GM03348 (cell line): ENCODE results near the gene CHSY3.

Experiments
- DNase-seq: peaks from one replicate; pipeline ENCODE4 v3.0.0; 2012; ENCODE audit warnings: low spot score

Gene CHSY3

DNA sequence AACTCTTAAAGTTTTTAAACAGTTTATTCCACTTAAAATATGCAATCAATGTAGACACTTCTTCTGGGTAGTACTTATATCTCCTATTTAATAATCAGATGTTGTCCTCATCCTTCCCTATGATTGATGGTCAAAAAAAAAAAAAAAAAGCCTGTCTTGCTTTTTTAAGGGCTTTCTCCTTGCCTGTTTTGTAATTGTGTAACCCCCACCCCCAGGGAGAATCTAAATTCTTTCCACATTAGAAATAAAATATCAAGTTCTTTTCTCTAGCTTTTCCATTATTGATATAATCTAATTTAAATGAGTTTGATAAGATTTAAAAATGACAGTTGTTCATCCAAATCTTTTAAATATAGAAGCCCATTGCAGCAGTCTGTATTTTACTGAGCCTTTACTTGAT lies 119.7 kb downstream of the CHSY3 start:
- no peak for DNase-seq

DNA sequence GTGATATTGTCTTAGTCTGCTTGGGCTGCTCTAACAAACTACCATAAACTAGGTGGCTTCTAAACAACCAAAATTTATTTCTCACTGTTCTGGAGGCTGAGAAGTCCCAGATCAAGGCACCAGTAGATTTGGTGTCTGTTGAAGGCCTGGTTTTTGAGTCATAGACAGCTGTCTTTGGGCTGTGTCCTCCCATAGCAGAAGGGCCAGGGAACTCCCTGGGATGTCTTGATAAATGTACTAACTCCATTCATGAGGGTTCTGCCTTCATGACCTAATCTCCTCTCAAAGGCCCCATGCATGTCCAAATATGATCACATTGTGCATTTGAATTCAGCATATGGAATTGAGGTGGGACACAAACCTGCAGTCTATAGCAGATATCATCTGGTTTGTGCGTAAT lies 121.2 kb downstream of the CHSY3 start:
- no peak for DNase-seq

GRCh38 chr5:130032807-130033206 lies 128.5 kb downstream of the CHSY3 start:
- DNase-seq, result no peak

GRCh38 chr5:130034566-130035210 lies 130.4 kb downstream of the CHSY3 start:
- DNase-seq, result no peak

GRCh38 chr5:130035388-130035787 lies 131.1 kb downstream of the CHSY3 start:
- DNase-seq, result no peak

- DNase-seq, result no peak
Measured at GRCh38 chr5:130037905-130038304, 133.6 kb downstream of the CHSY3 start.

GRCh38 chr5:130043834-130044233 lies 139.6 kb downstream of the CHSY3 start:
- no peak for DNase-seq

DNA sequence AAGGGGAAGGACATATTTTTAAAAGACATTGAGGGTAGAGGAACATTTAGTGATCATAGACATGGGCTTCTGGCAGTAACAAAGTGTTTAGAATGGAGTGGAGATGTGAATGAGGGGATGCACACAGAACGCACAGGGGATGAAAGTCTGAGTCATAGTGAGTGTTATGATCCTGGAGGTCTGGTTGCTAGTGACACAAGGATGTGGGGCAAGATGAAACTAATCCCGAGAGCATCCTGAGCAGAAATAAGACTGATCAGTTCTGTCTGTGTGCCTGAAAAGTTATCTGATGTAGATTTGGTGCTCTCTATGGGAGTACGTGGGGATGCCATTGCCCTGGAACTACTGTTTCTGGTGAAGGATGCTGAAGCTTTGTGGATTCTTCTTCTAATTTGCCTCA lies 141.1 kb downstream of the CHSY3 start:
- no peak for DNase-seq

- DNase-seq, result no peak
Measured at GRCh38 chr5:130050585-130050984, 146.3 kb downstream of the CHSY3 start.

DNA sequence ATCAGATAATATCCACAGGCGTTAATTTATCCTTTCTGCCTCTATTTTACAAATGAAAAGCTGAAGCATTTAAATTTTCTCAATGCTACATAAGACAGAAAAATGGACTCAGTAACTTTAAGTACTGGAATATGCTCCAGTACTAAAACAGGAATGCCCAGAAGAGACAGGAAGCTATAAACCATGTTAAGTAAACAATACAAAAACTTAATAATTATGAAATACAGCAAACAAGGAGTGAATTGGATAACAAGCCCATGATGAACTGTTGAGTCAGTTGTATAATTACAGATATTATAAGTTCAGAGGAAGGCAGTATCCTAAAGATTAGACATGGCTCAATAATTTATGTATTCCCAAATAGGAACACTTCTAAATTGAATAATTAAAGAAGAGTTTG lies 148.5 kb downstream of the CHSY3 start:
- no peak for DNase-seq

GRCh38 chr5:130055572-130055971 lies 151.3 kb downstream of the CHSY3 start:
- DNase-seq, result peak; percentile 14

- no peak for DNase-seq
Measured at GRCh38 chr5:130061746-130062145, 157.5 kb downstream of the CHSY3 start.

DNA sequence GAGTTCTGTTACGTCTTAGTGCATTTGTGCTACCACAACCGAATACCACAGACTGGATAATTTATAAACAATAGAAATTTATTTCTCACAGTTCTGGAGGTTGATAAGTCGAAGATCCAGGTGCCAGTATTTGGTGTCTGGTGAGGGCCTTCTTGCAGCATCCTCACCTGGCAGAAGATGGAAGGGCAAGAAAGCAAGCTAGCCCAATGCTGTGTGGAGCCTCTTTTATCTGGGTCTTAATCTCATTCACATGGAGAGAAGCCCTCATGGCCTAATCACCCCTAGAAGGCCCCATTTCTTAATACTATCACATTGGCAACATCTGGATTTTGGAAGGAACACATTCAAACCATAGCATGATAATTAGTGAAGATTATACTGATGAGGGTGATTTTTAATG lies 159.3 kb downstream of the CHSY3 start:
- DNase-seq, result no peak

GRCh38 chr5:130064484-130064883 lies 160.2 kb downstream of the CHSY3 start:
- no peak for DNase-seq

- no peak for DNase-seq
Measured at GRCh38 chr5:130065617-130066016, 161.4 kb downstream of the CHSY3 start.

DNA sequence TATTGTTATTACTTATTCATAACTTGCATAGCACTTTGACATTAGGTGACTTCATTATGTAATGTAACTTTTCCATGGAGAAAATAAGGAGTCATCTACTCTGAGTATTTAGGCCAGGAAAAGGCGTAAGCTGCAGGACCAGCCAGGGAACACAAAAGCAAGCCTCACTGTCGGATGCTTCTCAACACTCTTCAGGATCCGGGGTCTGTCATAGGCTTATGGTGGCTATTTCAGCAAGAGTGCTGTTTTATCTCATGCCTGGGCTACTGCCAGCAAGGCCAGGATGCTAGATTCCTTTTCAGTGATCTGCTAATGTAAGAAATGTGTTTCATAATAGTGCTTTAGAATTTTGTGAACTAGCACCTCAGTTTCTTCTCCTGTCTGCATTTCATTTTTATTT lies 162.4 kb downstream of the CHSY3 start:
- peak; percentile 27 for DNase-seq

- DNase-seq, result no peak
Measured at GRCh38 chr5:130067364-130067763, 163.1 kb downstream of the CHSY3 start.

- no peak for DNase-seq
Measured at GRCh38 chr5:130068101-130068500, 163.8 kb downstream of the CHSY3 start.

DNA sequence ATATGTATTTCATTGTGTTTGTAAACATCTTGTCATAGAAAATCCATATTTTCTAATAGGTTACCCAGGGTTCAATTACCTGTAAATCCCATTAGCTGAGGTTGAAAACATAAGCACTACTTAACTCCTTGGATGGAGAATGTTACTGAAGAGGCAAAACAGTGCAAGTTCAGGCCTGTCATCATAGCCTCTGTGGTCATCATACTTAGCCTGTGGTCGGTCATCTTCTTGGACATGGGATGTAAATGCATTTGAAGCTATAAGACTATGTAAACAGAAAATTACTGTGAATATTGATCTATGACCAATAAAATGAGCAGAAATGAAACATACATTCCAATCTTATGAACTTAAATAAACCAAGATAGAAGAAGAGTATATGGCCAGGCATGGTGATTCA lies 164.7 kb downstream of the CHSY3 start:
- DNase-seq, result no peak

DNA sequence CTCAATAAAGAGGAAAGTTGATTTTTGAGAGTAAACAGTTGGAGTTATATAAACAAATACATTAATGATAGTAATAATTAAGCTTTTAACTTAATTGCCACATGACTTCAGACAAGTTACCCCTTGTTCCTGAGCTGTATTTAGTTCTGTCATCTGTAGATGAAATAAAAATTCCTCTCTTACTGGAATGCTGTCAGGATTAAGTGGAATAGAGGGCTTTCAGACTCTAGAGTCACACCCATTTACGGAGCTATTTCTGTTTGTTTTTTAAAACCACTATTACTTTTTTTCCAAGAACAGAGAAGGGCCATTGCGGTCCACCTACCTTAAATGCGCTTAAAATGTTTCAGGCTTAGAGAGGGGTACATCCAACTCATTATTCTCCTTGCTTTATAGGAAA lies 170.6 kb downstream of the CHSY3 start:
- DNase-seq, result no peak

GRCh38 chr5:130077007-130077406 lies 172.7 kb downstream of the CHSY3 start:
- no peak for DNase-seq

GRCh38 chr5:130078661-130079060 lies 174.4 kb downstream of the CHSY3 start:
- DNase-seq, result no peak

DNA sequence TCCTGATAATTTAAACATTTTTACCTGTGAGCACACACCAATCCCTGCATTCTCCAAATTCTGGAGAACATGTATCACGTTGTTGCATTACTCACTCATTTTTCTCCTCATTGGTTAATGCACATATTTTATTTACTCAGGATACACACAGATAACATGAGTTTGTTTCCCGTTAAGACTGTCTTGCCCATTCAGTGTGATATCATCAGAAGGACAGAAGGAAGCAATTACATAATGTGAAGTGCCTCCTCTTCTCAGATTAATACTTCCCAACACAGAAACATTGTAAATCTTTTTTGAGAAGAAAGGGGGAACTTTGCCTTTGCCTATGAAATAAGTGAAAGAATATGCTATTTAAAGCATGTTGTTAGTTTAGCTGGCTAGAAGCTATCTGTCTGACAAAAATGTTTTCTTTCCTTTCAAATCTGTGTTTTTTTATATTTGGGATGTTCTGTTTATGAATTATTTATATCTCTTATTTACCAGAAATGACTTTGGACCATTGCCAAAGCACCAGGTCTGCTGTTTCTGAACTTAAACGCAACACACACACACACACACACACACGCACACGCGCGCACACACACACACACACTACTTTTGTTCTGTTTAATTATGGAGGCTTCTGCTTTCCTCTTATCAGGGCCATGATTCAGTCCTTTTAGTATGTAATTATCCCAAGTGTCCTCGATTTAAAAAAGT lies 186.5 kb downstream of the CHSY3 start:
- no peak for DNase-seq

- no peak for DNase-seq
Measured at GRCh38 chr5:130092991-130093390, 188.7 kb downstream of the CHSY3 start.
